Activated CD4-positive, alpha-beta memory T cell treated with anti-CD3 and anti-CD28 coated beads for 36 hours (primary cell): ENCODE measurements around the gene CDK6. TPM values are rescaled to one million over a fixed set of nuclear protein-coding genes. Genes with fewer than 3 reads are reported as not detected.
A peak's percentile ranks its signal among the peaks of the same experiment; 100 is the strongest.
"Not testable (repeated sequence)": the region's sequence is repeated elsewhere in the genome, so short reads cannot be mapped to it uniquely, and the experiment has no call there.

Experiments
- CTCF ChIA-PET: fragments of 350-600 bp; sonication (Branson Sonifier 250); formaldehyde crosslinking; loops from one replicate; lab custom pipeline; 2021; ENCODE audit warnings: antibody characterized with exemption, inconsistent platforms; lab: Charles Lee
- POLR2A ChIA-PET: fragments of 350-600 bp; sonication (Branson Sonifier 250); formaldehyde crosslinking; loops from one replicate; lab custom pipeline; 2021; ENCODE audit warnings: antibody characterized with exemption; lab: Charles Lee
- DNase-seq: peaks from one replicate; pipeline ENCODE4 v3.0.0-alpha.2; 2020
- H3K27ac Mint-ChIP-seq: one replicate; pipeline ENCODE4 v1.8.0; 2021; ENCODE audit warnings: mixed read lengths
- H3K27me3 Mint-ChIP-seq: one replicate; pipeline ENCODE4 v1.8.0; 2021; ENCODE audit warnings: mixed read lengths
- H3K36me3 Mint-ChIP-seq: one replicate; pipeline ENCODE4 v1.8.0; 2021; ENCODE audit warnings: mixed read lengths
- H3K4me1 Mint-ChIP-seq: one replicate; pipeline ENCODE4 v1.8.0; 2021; ENCODE audit warnings: low read depth, mixed read lengths
- H3K4me3 Mint-ChIP-seq: one replicate; pipeline ENCODE4 v1.8.0; 2021; ENCODE audit warnings: mild to moderate bottlenecking, mixed read lengths
- H3K9me3 Mint-ChIP-seq: one replicate; pipeline ENCODE4 v1.8.0; 2021; ENCODE audit warnings: mixed read lengths
- intact Hi-C: fragments of 100-400 bp; cut with micrococcal nuclease; formaldehyde crosslinking; loops from one replicate; pipeline ENCODE4 v1.15.1; 2023
- total RNA-seq, 2 experiments: library from RNA; stranded (reverse); gene quantifications; one replicate each; pipeline ENCODE4 v1.2.3, GENCODE V29; 2021

The CDK6 gene
- total RNA-seq, 2 experiments from 2014 or later: 131 to 132 TPM

DNA sequence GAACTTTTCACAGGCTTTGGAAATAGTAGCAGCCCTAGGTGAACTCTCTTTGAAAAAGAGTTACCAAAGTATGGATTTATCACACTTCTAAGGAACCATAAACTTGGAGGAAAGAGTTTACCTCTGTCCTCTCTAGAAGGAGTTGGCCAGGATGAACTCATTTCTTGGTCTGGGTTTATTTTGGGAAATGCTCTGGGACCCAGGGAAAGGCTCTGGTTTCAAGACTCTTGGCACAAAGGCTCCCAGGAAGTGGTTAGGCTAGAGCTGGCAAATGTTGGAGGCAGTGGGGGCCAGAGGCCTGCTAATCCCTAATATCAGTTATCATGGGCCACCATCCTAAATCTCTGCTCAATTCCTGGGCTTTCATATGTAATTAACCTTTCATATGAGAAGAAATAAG, 36.3 kb upstream of the CDK6 start:
- ChIA-PET CTCF (interaction anchor here (0.9 kb wide), 1 partner anchor 34 kb away, joined by 3 read pairs; no protein-coding TSS in a partner anchor), POLR2A (no interaction called here)
- peaks cover 18% of the 10 kb centered on the region for H3K36me3 Mint-ChIP-seq
- no peak overlapping the region for H3K27ac Mint-ChIP-seq
- DNase-seq: no peak
- peaks cover 32% of the 10 kb centered on the region for H3K4me1 Mint-ChIP-seq
- H3K9me3 Mint-ChIP-seq: peaks cover 24% of the 10 kb centered on the region
- no peak overlapping the region for H3K4me3 Mint-ChIP-seq
- intact Hi-C loops: no loop called here
- H3K27me3 Mint-ChIP-seq: no peaks in the 10 kb centered on the region

DNA sequence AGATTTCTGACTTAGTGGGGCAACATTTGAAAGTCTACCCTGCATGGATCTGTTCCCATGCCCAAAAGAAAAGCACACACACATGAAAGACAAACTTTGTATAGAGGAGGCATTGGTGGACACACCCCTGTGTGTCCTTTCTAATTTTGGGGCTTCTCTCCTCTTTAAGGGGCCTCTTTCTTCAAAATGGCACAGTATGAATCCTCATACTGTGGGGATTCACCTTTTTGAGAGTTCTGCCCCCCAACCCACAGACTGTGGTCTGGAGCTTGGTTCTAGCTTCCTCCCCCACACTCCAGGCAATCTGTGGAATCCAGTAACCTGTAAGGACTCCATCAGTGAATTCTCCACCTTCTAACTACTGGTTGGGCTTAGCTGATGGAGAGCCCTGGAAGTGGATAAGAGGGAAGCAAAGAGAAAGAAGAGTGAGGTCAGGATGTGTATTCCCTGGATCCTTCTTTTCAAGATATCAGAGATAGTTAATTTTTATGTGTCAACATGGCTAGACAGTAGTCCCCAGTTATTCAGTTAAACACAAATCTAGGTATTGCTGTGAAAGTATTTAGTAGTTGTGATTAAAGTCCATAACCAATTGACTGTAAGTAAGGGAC, 32.4 kb upstream of the CDK6 start:
- Mint-ChIP-seq H3K4me3 (no peak overlapping the region), H3K36me3 (peaks cover 19% of the 10 kb centered on the region), H3K9me3 (peaks cover 38% of the 10 kb centered on the region), H3K27ac (no peak overlapping the region), H3K4me1 (peaks cover 7% of the 10 kb centered on the region), H3K27me3 (no peaks in the 10 kb centered on the region)
- no peak for DNase-seq
- intact Hi-C loops: no loop called here
- ChIA-PET POLR2A (no interaction called here), CTCF (no interaction called here)

DNA sequence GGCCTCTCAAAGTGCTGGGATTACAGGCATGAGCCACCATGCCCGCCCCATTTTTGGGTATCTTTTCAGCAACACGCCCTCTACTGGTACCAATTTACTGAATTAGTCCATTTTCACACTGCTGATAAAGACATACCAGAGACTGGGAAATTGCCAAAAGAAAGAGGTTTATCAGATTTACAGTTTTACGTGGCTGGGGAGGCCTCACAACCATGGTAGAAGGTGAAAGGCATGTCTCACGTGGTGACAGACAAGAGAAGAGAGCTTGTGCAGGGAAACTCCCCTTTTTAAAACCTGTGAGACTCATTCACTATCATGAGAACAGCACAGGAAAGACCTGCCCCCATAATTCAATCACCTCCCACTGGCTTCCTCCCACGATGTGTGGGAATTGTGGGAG, 27.8 kb upstream of the CDK6 start:
- H3K27me3 Mint-ChIP-seq, H3K4me3 Mint-ChIP-seq, H3K27ac Mint-ChIP-seq: not testable (repeated sequence)
- Mint-ChIP-seq H3K36me3 (peaks cover 11% of the 10 kb centered on the region), H3K4me1 (peaks cover 11% of the 10 kb centered on the region), H3K9me3 (peaks cover 32% of the 10 kb centered on the region)
- ChIA-PET POLR2A (interaction anchor here (0.7 kb wide), 1 partner anchor 326 kb away, joined by 3 read pairs; no protein-coding TSS in a partner anchor), CTCF (interaction anchor here (0.6 to 1.3 kb wide), 4 partner anchors 10 to 279 kb away, joined by 3 to 6 read pairs (median 3); no protein-coding TSS in a partner anchor)
- peak; percentile 51 for DNase-seq
- intact Hi-C loops: loop anchor here (1.0 kb wide), 1 partner anchor 40 kb away; no protein-coding TSS in a partner anchor

DNA sequence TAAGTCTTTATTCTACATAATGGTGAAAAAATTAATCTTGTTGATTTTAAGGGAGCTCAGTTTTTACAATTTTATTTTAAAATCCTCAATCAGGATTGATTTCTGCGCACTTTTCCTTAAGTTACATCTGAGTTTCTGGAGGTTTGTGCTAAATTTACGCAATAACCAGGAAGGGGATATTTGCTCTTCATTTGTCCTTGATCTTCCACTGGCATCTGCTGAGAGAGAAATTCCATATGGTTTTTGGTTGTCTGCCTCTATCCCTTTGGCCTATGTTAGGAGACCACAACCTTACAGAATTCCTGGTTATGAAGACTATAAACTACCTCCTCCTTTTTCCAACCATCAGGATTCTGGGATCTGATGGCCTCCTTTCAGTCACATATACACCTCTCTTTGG, 20.1 kb upstream of the CDK6 start:
- Mint-ChIP-seq H3K4me1 (peaks cover 16% of the 10 kb centered on the region), H3K9me3 (no peaks in the 10 kb centered on the region), H3K27ac (no peak overlapping the region), H3K36me3 (no peaks in the 10 kb centered on the region), H3K27me3 (peaks cover 2% of the 10 kb centered on the region), H3K4me3 (no peak overlapping the region)
- no peak for DNase-seq
- intact Hi-C loops: loop anchor here (5.0 kb wide), 1 partner anchor 96 kb away; no protein-coding TSS in a partner anchor
- POLR2A ChIA-PET: interaction anchor here (1.0 kb wide), 1 partner anchor 9 kb away, joined by 3 read pairs; no protein-coding TSS in a partner anchor
- CTCF ChIA-PET: no interaction called here

- POLR2A ChIA-PET: interaction anchor here (0.7 to 2.4 kb wide), 3 partner anchors 19 to 223 kb away, joined by 3 to 6 read pairs (median 6); no protein-coding TSS in a partner anchor
- peaks cover 5% of the 10 kb centered on the region for H3K27me3 Mint-ChIP-seq
- intact Hi-C loops: loop anchor here (1.0 to 5.0 kb wide), 4 partner anchors 42 to 182 kb away; no protein-coding TSS in a partner anchor
- DNase-seq: peak; percentile 46
- peaks cover 16% of the 10 kb centered on the region for H3K4me1 Mint-ChIP-seq
- H3K27ac Mint-ChIP-seq: peak overlapping the region; percentile 0
- no peaks in the 10 kb centered on the region for H3K36me3 Mint-ChIP-seq
- no peaks in the 10 kb centered on the region for H3K9me3 Mint-ChIP-seq
- H3K4me3 Mint-ChIP-seq: no peak overlapping the region
- CTCF ChIA-PET: interaction anchor here (0.9 to 1.5 kb wide), 3 partner anchors 17 to 190 kb away, joined by 3 to 5 read pairs (median 4); no protein-coding TSS in a partner anchor
These were observed 18.3 kb upstream of the CDK6 start for GRCh38 chr7:92854501-92855238.

GRCh38 chr7:92851732-92852131, 15.4 kb upstream of the CDK6 start:
- ChIA-PET POLR2A (no interaction called here), CTCF (no interaction called here)
- intact Hi-C loops: no loop called here
- Mint-ChIP-seq H3K27me3 (peaks cover 8% of the 10 kb centered on the region), H3K9me3 (no peaks in the 10 kb centered on the region), H3K4me3 (no peak overlapping the region), H3K27ac (no peak overlapping the region), H3K36me3 (no peaks in the 10 kb centered on the region), H3K4me1 (peaks cover 23% of the 10 kb centered on the region)
- DNase-seq: no peak

DNA sequence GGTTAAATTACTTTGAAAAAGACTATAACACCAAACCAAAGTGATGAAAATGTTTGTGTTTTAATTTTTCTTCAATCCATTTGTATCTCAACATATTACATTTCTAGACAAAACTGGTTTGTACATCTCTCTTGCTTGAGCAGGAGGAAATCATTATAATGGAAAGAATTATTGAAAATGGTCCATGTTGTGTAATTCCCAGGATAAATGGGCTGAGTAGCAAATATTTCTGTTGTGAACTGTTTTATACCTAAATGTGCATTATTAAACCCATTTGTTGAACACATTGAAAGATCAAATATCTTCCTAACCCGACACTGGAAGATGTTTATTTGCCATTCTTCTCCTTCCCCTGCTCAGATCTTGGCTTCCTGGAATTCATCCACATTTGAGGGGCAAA, 14.1 kb upstream of the CDK6 start:
- Mint-ChIP-seq H3K27me3 (peaks cover 8% of the 10 kb centered on the region), H3K27ac (no peak overlapping the region), H3K4me3 (no peak overlapping the region), H3K36me3 (no peaks in the 10 kb centered on the region), H3K4me1 (peaks cover 20% of the 10 kb centered on the region), H3K9me3 (no peaks in the 10 kb centered on the region)
- CTCF ChIA-PET: no interaction called here
- DNase-seq: no peak
- intact Hi-C loops: no loop called here
- POLR2A ChIA-PET: no interaction called here

DNA sequence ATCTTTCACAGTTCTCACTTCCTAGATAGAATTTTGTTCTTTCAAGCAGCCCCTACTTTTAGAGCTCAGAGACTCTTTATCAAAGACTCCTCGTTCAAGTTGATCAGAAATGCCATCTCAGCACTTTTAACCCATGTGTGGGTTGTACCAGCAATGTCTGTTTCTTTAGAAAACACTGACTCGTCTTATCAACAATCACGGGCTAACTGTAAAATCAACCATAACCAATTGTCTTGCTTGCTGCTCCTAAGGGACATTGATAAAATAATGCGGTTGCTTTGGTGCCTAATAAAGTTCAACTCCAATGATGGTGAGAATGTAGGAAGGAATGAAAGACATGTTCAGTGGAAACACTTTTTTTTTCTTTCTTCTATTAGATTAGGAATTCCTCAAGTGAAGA, 12.9 kb upstream of the CDK6 start:
- ChIA-PET CTCF (interaction anchor here (0.8 to 0.9 kb wide), 2 partner anchors 116 to 258 kb away, joined by 3 read pairs; no protein-coding TSS in a partner anchor), POLR2A (no interaction called here)
- intact Hi-C loops: no loop called here
- Mint-ChIP-seq H3K36me3 (no peaks in the 10 kb centered on the region), H3K4me3 (no peak overlapping the region), H3K4me1 (peaks cover 10% of the 10 kb centered on the region), H3K9me3 (no peaks in the 10 kb centered on the region), H3K27ac (no peak overlapping the region), H3K27me3 (peaks cover 8% of the 10 kb centered on the region)
- no peak for DNase-seq

- H3K4me3 Mint-ChIP-seq: no peak overlapping the region
- no peaks in the 10 kb centered on the region for H3K36me3 Mint-ChIP-seq
- DNase-seq: no peak
- peaks cover 7% of the 10 kb centered on the region for H3K4me1 Mint-ChIP-seq
- peaks cover under 1% of the 10 kb centered on the region for H3K9me3 Mint-ChIP-seq
- peaks cover 9% of the 10 kb centered on the region for H3K27me3 Mint-ChIP-seq
- ChIA-PET POLR2A (no interaction called here), CTCF (interaction anchor here (0.8 to 0.9 kb wide), 2 partner anchors 116 to 258 kb away, joined by 3 read pairs; no protein-coding TSS in a partner anchor)
- no peak overlapping the region for H3K27ac Mint-ChIP-seq
- intact Hi-C loops: no loop called here
These were observed 12.5 kb upstream of the CDK6 start for GRCh38 chr7:92848851-92849250.

DNA sequence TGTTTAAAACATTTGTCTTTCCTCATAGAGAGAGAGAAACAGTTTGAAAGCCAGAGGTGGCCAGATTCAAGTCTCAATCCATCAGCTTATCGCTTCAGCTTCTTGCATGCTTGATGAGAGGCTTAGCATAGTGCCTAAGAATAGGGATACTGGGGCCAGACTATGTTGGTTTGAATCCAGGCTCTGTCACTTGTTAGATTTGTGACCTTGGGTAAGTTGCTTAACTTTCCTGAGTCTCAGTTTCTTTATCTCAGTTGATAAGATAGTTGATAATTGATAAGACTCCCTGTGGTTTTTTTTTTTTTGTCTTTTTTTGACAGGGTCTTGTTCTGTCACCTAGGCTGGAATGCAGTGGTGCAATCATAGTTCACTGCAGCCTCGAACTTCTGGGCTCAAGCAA, 12.1 kb upstream of the CDK6 start:
- no peaks in the 10 kb centered on the region for H3K36me3 Mint-ChIP-seq
- DNase-seq: no peak
- no peak overlapping the region for H3K4me3 Mint-ChIP-seq
- ChIA-PET POLR2A (interaction anchor here (0.6 kb wide), 1 partner anchor 192 kb away, joined by 4 read pairs; no protein-coding TSS in a partner anchor), CTCF (no interaction called here)
- H3K27ac Mint-ChIP-seq: no peak overlapping the region
- intact Hi-C loops: no loop called here
- H3K9me3 Mint-ChIP-seq: peaks cover 3% of the 10 kb centered on the region
- H3K27me3 Mint-ChIP-seq: peaks cover 8% of the 10 kb centered on the region
- H3K4me1 Mint-ChIP-seq: peaks cover 7% of the 10 kb centered on the region

DNA sequence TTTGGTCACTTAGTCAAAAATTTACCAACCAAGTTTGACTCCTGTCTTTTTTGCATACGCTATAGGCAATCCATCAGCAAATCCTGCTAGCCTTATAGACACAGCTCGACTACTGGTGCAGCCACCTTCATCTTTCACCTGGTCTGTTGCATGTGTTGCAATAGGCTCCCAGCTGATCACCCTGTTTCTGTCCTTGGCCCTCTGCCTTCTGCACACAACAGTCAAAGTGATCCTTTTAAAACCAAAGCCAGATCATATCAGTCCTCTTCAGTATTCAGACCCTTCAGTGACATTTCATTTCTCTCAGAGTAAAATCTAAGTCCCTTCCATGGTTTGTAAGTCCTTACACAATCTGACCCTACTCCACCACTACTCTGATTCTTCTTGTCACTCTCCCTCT, 10.9 kb upstream of the CDK6 start:
- Mint-ChIP-seq H3K9me3 (peaks cover 3% of the 10 kb centered on the region), H3K36me3 (no peaks in the 10 kb centered on the region), H3K27ac (no peak overlapping the region), H3K27me3 (peaks cover 10% of the 10 kb centered on the region), H3K4me1 (peaks cover 7% of the 10 kb centered on the region), H3K4me3 (no peak overlapping the region)
- DNase-seq: no peak
- ChIA-PET POLR2A (interaction anchor here (0.8 kb wide), 1 partner anchor 12 kb away, joined by 3 read pairs; no protein-coding TSS in a partner anchor), CTCF (no interaction called here)
- intact Hi-C loops: no loop called here

DNA sequence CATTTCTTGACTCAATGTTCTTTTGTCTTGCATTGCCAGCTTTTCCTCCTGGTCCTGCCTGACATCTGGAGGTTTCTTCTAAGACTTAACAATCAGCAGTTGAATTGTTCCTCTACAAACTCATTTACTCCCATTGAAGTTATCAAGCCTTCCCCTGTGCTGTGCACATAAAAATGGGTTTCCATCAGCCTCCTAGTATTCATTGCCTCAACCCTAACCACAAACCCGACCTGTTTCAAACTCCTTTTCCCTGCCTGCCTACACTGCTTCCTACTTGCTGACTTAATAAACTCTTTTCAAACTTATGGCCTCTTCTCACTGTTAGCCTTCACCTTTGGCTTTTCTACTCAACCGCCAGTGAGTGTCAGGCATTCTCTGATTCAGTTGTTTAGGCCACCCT, 9.4 kb upstream of the CDK6 start:
- intact Hi-C loops: no loop called here
- CTCF ChIA-PET: no interaction called here
- no peak overlapping the region for H3K4me3 Mint-ChIP-seq
- POLR2A ChIA-PET: no interaction called here
- H3K27me3 Mint-ChIP-seq: peaks cover 13% of the 10 kb centered on the region
- no peak overlapping the region for H3K27ac Mint-ChIP-seq
- H3K36me3 Mint-ChIP-seq: no peaks in the 10 kb centered on the region
- DNase-seq: no peak
- H3K9me3 Mint-ChIP-seq: peaks cover 3% of the 10 kb centered on the region
- H3K4me1 Mint-ChIP-seq: peaks cover 13% of the 10 kb centered on the region
